Endothelial cell of umbilical vein (primary cell): ENCODE results near the gene GPRIN1. TPM values are rescaled to one million over a fixed set of nuclear protein-coding genes. Genes with fewer than 3 reads are reported as not detected.

Experiments used
- BruUV-seq: library from RNA; stranded (reverse); fragments of 400-500 nt; replicated peaks from 2 replicates; lab custom pipeline; 2021; lab: Mats Ljungman, UMichigan
- CTCF ChIA-PET: fragments of 300-600, 350-600 bp; sonication (Branson Sonifier 250); formaldehyde crosslinking; loops from one replicate; lab custom pipeline; 2021; ENCODE audit warnings: antibody characterized with exemption, inconsistent platforms; lab: Charles Lee
- POLR2A ChIA-PET: fragments of 300-600, 350-600 bp; sonication (Branson Sonifier 250); formaldehyde crosslinking; loops from one replicate; lab custom pipeline; 2021; ENCODE audit warnings: antibody characterized with exemption, inconsistent platforms; lab: Charles Lee
- DNase-seq: peaks from one replicate; pipeline ENCODE4 v3.0.0-alpha.2; 2011; ENCODE audit warnings: low read depth, low spot score
- FAIRE-seq: peaks from 2 replicates; lab custom pipeline; 2011; peaks lifted over from hg19 to GRCh38; lab: Jason Lieb, UNC
- H2AFZ ChIP-seq: 2 replicates; pipeline ENCODE4 v1.6.0; 2012; ENCODE audit warnings: low read depth, low read length, control low read depth, inconsistent platforms
- H3K27ac ChIP-seq: 2 replicates; pipeline ENCODE4 v1.5.1; 2011; ENCODE audit warnings: low read depth, mild to moderate bottlenecking, control low read depth, low read length, moderate library complexity; ENCODE audit not compliant: insufficient read depth
- H3K27me3 ChIP-seq, 2 experiments: 2 replicates each; pipeline versions ENCODE4 v1.6.0 to v1.6.1; 2011; ENCODE audit warnings: low read length in 2 of 2, mixed read lengths in 1 of 2; ENCODE audit not compliant: control insufficient read depth in 2 of 2, insufficient read depth in 2 of 2
- H3K36me3 ChIP-seq, 2 experiments: 2 replicates in 1 of 2; 3 replicates in 1 of 2; pipeline ENCODE4 v1.5.1; 2011; ENCODE audit warnings: low read length in 2 of 2, mild to moderate bottlenecking in 1 of 2, moderate library complexity in 1 of 2; ENCODE audit not compliant: control insufficient read depth in 2 of 2, insufficient read depth in 2 of 2; ENCODE audit errors: extremely low read depth in 1 of 2
- H3K4me1 ChIP-seq: 3 replicates; pipeline ENCODE4 v1.5.1; 2011; ENCODE audit warnings: mild to moderate bottlenecking, low read length; ENCODE audit not compliant: control insufficient read depth, insufficient read depth; ENCODE audit errors: extremely low read depth
- H3K4me2 ChIP-seq: 2 replicates; pipeline ENCODE4 v1.6.1; 2011; ENCODE audit warnings: low read length, control low read depth, mixed read lengths; ENCODE audit not compliant: insufficient read depth
- H3K4me3 ChIP-seq, 3 experiments: fragments of 200-600 bp in 1 of 3; sonication (generic), shearing (Covaris generic) in 1 of 3; replicated peaks in 1 of 3; 2 replicates each; pipeline ENCODE4 v1.5.1; 2011 to 2016; ENCODE audit warnings: control low read depth in 3 of 3, low read length in 3 of 3, mild to moderate bottlenecking in 2 of 3, inconsistent platforms in 1 of 3, low read depth in 1 of 3, moderate library complexity in 1 of 3; ENCODE audit not compliant: insufficient read depth in 1 of 3
- H3K79me2 ChIP-seq: 2 replicates; pipeline ENCODE4 v1.6.0; 2012; ENCODE audit warnings: low read length, inconsistent platforms; ENCODE audit not compliant: control insufficient read depth, insufficient read depth
- H3K9ac ChIP-seq: replicated peaks from 2 replicates; pipeline ENCODE3; 2011; ENCODE audit warnings: low read length, control low read depth; ENCODE audit not compliant: insufficient read depth; ENCODE audit errors: extremely low read depth
- H3K9me1 ChIP-seq: replicated peaks from 3 replicates; pipeline ENCODE4 v1.6.0; 2011; ENCODE audit warnings: mild to moderate bottlenecking, low read length; ENCODE audit not compliant: control insufficient read depth, insufficient read depth; ENCODE audit errors: extremely low read depth
- H3K9me3 ChIP-seq: replicated peaks from 2 replicates; pipeline ENCODE4 v1.5.1; 2012; ENCODE audit warnings: low read length, inconsistent platforms; ENCODE audit not compliant: control insufficient read depth, insufficient read depth
- H4K20me1 ChIP-seq: replicated peaks from 2 replicates; pipeline ENCODE3; 2011; ENCODE audit warnings: mild to moderate bottlenecking, low read length; ENCODE audit not compliant: control insufficient read depth, insufficient read depth; ENCODE audit errors: extremely low read depth
- EZH2 ChIP-seq: IDR thresholded peaks from 2 replicates; pipeline ENCODE4 v1.6.1; 2012; ENCODE audit warnings: borderline replicate concordance, low read depth, mild to moderate bottlenecking, moderate library complexity, low read length, inconsistent platforms; ENCODE audit not compliant: severe bottlenecking
- FOS ChIP-seq: IDR thresholded peaks from 2 replicates; pipeline ENCODE4 v1.6.1; 2011; ENCODE audit warnings: mild to moderate bottlenecking, low read length, moderate library complexity, borderline replicate concordance; ENCODE audit not compliant: insufficient read depth
- GATA2 ChIP-seq: IDR thresholded peaks from 2 replicates; pipeline ENCODE4 v1.7.0; 2011; ENCODE audit warnings: low read depth, mild to moderate bottlenecking, moderate library complexity, mixed read lengths, low read length; ENCODE audit not compliant: insufficient read length, insufficient read depth
- JUN ChIP-seq: IDR thresholded peaks from 2 replicates; pipeline ENCODE4 v1.6.1; 2011; ENCODE audit warnings: borderline replicate concordance, low read depth; ENCODE audit not compliant: insufficient read length, insufficient read depth
- MYC ChIP-seq: IDR thresholded peaks from one replicate; pipeline ENCODE4 v1.6.1; 2011; ENCODE audit warnings: mild to moderate bottlenecking, low read depth, low read length
- POLR2A ChIP-seq: IDR thresholded peaks from 2 replicates; pipeline ENCODE4 v1.6.1; 2012; ENCODE audit warnings: low read depth, mild to moderate bottlenecking, control low read depth, low read length
- POLR2AphosphoS5 ChIP-seq: IDR thresholded peaks from 2 replicates; pipeline ENCODE4 v1.6.1; 2012; ENCODE audit warnings: low read depth, mild to moderate bottlenecking, control low read depth, low read length, moderate library complexity; ENCODE audit not compliant: insufficient read depth
- dilution Hi-C: fragments of 300-500 bp; cut with MboI; formaldehyde crosslinking; loops from one replicate; pipeline ENCODE4 v1.15.0; 2019; ENCODE audit warnings: low sequenced_read_pairs; ENCODE audit not compliant: extremely low pct_ligation_motif_present
- intact Hi-C: fragments of 100-400 bp; cut with micrococcal nuclease; formaldehyde crosslinking; loops from one replicate; pipeline ENCODE4 v1.10.0; 2022
- polyA plus RNA-seq, 4 experiments: library from polyadenylated mRNA; depleted of rRNA in 3 of 4; stranded (reverse) in 3 of 4; unstranded in 1 of 4; fragments of >200 nt; gene quantifications; 2 replicates each; pipeline versions ENCODE4 v1.2.1 to v1.2.3, GENCODE V29; 2011 to 2012; ENCODE audit warnings: missing spikeins in 1 of 4
- total RNA-seq: library from RNA; stranded (reverse); gene quantifications from 2 replicates; pipeline ENCODE4 v1.2.3, GENCODE V29; 2021
- TF ChIP-seq, protein P1 (sequence below): IDR thresholded peaks from 2 replicates; pipeline ENCODE4 v1.6.1; 2011; ENCODE audit not compliant: insufficient read depth, insufficient read length
- TF ChIP-seq, protein P2 (sequence below), 2 donors: IDR thresholded peaks; 1 replicate in 1 of 2; 2 replicates in 1 of 2; pipeline ENCODE4 v1.5.1; 2011; ENCODE audit warnings: low read length in 2 of 2, mild to moderate bottlenecking in 2 of 2, moderate library complexity in 2 of 2, control low read depth in 1 of 2, inconsistent platforms in 1 of 2, low read depth in 1 of 2; ENCODE audit not compliant: insufficient read depth in 1 of 2; ENCODE audit errors: extremely low read depth in 1 of 2

GPRIN1 gene
- total and polyA plus RNA-seq, 2 donors (not counting 3 experiments of a cell fraction or from before 2014, with no cell fraction given) = 2.4 to 10.4 TPM

DNA sequence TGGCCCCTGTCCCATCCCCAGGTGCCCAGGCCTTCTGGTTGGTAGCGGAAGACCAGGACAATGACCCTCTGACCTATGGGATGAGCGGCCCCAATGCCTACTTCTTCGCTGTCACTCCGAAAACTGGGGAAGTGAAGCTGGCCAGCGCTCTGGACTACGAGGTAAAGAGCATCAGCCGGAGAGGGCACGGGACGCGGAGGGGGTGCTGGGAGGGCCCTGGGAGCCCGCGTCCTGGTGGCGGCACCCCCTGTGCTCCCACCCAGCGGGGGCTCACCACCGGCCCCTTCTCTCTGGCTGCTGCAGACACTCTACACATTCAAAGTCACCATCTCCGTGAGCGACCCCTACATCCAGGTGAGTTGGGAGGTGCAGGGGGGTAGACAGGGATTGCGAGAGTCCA is 41.3 kb downstream of the GPRIN1 start:
- no peak overlapping the region for H2AFZ ChIP-seq
- FAIRE-seq = no peak
- H3K27me3 ChIP-seq = no peaks in the 10 kb centered on the region
- CTCF ChIA-PET = no interaction called here
- intact Hi-C loops = no loop called here
- no peak for DNase-seq
- no peak overlapping the region for H3K4me3 ChIP-seq
- H3K4me2 ChIP-seq = no peak overlapping the region
- H3K9me3 ChIP-seq = no peaks in the 10 kb centered on the region
- no peaks in the 10 kb centered on the region for H3K4me1 ChIP-seq
- H3K36me3 ChIP-seq = no peaks in the 10 kb centered on the region
- H3K9me1 ChIP-seq = no peaks in the 10 kb centered on the region
- H4K20me1 ChIP-seq = no peaks in the 10 kb centered on the region
- POLR2A ChIA-PET = no interaction called here
- no peak overlapping the region for H3K9ac ChIP-seq
- BruUV-seq = no TSS peak
- H3K27ac ChIP-seq = no peak overlapping the region
- TF ChIP-seq, protein P1, sequence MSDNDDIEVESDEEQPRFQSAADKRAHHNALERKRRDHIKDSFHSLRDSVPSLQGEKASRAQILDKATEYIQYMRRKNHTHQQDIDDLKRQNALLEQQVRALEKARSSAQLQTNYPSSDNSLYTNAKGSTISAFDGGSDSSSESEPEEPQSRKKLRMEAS = no peak
- TF ChIP-seq JUN (no peak), FOS (no peak), POLR2AphosphoS5 (no peak), POLR2A (no peak), EZH2 (no peak), GATA2 (no peak), MYC (no peak)
- TF ChIP-seq, protein P2, sequence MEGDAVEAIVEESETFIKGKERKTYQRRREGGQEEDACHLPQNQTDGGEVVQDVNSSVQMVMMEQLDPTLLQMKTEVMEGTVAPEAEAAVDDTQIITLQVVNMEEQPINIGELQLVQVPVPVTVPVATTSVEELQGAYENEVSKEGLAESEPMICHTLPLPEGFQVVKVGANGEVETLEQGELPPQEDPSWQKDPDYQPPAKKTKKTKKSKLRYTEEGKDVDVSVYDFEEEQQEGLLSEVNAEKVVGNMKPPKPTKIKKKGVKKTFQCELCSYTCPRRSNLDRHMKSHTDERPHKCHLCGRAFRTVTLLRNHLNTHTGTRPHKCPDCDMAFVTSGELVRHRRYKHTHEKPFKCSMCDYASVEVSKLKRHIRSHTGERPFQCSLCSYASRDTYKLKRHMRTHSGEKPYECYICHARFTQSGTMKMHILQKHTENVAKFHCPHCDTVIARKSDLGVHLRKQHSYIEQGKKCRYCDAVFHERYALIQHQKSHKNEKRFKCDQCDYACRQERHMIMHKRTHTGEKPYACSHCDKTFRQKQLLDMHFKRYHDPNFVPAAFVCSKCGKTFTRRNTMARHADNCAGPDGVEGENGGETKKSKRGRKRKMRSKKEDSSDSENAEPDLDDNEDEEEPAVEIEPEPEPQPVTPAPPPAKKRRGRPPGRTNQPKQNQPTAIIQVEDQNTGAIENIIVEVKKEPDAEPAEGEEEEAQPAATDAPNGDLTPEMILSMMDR (IDR thresholded peaks at IDR 0.05; ENCODE audit: extremely low read depth in 1 of 2, insufficient read depth in 1 of 2, low read depth in 1 of 2, low read length in 2 of 2) = no peak
- dilution Hi-C loops = no loop called here
- H3K79me2 ChIP-seq = no peaks in the 10 kb centered on the region
